NCI-H748 (cell line): ENCODE data around the gene SLC8A1.

Source experiments
- DNase-seq: peaks from one replicate; lab custom pipeline; 2025; ENCODE audit not compliant: unreplicated experiment; lab: John Stamatoyannopoulos, UW

SLC8A1 gene

DNA sequence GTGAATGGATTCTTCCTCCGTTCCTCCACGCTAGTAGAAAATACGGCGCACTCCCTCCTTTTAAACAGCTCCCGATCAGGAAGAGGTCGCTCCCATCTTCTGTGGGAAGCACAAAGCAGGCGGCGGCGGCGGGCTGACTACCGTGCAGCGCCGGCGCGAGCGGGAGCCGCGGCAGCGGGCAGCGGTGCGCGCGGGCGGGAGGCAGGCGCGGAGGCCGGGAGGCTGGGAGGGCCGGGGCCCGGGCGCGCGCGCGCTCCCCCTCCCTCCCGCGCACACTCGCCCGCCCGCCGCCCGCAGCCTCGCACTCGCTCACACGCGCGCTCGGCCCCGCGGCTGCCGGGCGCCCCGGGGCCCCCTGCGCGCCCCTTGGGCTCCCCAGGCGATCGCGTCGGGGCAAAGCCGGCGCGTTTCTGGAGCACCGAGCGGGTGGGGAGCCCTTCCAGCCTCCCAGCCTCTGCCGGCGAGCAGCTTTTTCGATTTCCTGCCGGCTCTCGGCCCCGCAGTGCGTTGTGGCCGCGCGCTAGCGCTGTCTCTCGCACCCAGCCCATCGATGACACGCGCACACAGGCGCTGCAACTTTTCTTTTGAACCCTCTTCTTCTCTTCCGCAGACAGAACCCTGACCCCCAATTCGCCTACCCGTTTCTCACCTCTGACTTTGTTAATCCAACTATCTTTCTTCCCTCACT lies at the start of gene SLC8A1:
Gene SLC8A1, minus strand, starts transcription at position 173 of the 688 bp plus-strand sequence.
- peak; percentile 79 for DNase-seq

DNA sequence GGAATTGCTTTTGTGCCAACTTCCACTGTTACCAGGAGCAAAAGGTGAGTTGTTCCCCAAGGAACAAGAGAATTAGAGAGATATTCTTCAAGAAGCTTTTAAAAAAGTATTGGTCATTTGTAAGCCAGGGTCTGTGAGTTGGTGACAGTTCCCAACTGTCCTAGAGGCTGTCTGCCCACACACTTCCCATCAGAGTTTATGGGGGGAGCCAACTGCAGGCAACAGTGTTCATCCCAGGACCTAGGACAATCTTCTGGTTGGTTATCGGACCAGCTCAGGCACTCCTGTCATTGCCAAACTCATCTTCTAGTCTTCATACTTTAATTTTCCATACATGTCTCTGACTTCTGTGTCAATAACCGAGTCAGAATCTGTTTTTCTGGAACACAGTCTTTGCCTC lies 47.5 kb upstream of the SLC8A1 start:
- DNase-seq = no peak

DNA sequence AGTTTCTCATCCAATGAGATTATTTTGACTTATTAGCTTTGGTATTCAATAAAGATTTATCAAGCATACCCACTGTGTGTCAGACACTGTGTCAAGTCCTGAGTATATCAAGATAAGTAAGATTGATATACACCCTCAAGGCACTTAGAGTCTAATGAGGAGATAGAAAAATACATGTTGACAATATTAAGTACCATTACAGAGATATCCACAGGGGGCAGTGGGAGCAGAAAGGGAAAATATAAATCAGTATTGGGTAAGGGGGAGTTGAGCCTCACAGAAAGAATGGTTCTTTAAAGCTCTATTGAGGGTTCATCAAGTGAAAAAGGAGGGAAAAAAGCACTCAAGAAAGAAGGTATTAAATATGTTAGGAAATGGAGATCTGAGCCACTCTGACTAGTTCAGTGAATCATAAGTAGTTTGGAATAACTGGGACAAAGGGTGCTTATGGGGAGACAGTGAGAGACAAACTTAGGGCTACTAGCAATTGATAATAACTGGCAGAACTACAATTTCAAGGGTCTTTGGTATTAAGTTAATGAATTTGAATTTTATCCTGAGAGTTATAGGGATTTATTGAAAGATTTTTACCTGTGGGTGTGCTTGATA lies 45.5 kb upstream of the SLC8A1 start:
- DNase-seq = no peak

DNA sequence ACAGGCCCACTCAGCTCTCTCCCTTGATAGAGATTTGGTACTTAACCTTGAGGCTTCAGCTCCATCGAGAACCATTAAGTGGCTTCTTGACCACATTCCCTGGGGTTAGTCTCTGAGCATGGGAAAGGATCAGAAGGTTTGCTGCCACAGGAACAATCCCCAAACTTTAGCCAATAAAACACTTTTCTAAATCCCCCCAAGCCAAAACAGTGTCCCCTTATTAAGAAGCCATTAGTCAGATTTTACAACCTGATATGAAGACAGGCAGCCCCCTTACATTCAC lies 37.7 kb upstream of the SLC8A1 start:
- no peak for DNase-seq

DNA sequence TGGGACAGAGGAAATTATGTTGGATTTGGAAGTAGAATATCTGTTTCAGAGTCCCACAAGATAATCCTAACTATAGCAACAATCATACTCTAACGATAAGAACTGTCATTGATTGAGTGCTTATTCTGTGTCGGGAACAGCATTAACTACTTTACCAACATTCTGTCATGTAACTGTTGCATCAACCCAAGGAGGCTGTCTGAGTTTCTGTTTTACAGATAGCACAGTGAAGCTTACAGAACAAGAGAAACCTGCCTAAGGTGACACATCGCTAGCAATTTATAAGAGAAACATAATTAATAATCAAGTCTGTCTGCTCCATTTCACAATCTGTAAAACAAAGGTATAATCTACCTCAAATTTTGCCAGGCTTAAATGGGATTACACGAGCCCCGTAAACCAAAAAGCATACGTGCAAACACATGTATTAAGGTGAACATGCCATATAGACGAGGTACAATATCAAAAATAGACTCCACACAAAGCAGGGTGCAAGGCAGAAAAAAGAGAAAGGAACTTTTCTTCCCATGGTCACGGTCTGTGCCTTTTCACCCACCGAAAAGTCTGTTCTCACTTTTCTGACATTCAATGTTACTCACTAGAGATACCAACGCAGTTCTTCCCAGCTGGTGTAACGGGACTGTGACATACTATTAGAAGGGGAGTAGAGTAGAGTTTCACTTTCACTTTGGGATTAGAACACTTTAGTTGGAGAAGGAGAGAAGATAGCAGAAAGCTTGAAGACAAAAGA lies 37.2 kb upstream of the SLC8A1 start:
- DNase-seq = no peak

DNA sequence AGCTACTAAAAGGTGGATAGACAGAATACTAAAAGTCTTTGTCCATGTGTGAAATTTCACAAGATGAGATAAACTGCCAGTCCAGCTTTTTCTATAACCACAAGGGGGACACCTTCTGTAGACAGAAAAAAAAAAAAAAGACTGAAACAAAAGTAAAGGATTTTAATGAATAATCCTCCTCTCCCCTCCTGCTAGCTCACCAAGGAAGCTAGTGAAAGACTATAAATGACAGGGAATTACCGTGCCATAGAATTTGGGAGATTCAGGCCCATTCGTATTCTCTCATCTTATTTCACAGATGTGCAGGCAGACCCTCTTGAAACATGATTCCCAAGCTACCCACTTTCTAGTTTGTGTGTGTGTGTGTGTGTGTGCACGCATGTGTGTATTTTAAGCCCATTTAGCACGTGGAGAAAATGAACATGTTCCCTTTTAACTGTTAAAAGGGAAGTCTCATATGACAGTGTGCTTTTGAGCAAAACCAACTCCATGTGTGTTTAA lies 36.3 kb upstream of the SLC8A1 start:
- peak; percentile 12 for DNase-seq

DNA sequence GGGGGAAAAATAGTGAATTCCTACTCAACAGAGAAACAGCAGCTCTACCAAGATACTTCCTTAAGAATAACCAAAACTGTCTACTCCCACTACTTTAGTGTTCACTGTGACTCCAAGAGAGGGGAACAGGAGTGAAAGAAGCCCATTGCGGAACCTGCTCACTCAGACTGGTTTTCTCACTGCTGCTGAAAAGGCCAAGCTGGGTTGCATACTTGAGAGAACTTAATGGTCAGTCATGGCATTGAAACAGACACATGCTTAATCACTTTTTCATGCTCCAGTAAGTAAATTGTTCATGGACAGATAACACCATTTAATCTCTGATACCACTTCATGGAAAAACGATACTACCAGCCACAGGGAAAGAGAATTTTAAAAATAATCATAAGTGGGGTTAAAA lies 35.7 kb upstream of the SLC8A1 start:
- DNase-seq = no peak

DNA sequence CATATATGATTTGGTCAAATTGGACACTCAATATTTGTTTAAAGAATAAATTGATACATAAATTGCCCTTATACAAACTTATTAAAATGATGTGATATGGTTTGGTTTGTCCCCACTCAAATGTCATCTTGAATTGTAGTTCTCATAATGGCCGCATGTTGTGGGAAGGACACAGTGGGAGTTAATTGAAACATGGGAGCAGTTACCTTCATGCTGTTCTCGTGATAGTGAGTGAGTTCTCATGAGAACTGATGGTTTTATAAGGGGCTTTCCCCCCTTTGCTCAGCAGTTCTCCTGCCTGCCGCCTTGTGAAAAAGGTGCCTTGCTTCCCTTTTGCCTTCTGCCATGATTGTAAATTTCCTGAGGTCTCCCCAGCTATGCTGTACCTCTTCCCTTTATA lies 34.0 kb upstream of the SLC8A1 start:
- no peak for DNase-seq

DNA sequence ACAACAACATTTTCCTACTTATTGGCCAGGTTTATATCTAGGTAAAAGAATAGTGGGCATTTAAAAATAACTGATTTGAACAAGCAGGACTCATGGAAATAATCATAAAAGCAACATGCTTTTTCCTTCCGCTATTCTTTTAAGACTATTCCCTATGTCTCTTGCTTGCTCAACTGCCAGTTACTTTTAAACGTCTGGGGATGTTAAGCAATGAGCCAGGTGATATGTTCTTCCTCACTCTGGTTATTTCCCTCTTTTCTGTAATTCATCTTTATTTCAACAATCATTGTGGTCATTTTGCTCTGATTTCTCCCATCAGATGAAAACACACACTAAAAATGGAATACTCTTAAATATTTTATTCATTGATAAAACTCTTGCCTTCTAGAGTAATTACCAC lies 33.4 kb upstream of the SLC8A1 start:
- no peak for DNase-seq

DNA sequence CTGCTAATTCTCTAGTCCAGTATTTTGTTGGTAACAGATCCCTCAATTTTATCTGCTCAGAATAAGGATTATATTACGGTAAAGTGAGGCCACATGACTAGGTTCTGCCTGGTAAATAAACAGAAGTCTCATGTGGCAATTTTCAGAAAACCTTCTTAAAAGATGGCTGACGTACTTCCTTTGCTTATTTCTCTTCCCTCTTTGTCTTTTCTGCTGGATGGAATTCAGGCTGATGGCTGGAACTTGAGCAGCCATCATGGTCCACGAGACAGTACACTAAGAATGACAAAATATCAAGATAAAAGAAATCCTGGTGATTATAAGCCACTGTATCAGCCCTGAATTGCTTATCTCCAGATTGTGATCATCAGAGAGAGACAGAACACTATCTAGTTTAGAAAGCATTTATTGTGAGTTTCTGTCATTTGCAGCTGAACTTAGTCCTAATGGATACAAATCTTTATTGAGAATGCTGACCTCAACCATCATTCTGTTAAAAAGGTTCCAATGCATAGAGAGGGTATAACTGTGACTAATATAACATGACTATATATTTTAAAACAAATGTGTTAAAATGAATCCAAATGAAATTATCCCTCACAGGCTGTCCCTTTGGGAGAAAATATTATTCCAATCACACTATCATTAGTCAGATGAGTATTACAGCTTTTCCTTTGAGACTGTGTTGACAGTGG lies 31.8 kb upstream of the SLC8A1 start:
- DNase-seq = no peak

DNA sequence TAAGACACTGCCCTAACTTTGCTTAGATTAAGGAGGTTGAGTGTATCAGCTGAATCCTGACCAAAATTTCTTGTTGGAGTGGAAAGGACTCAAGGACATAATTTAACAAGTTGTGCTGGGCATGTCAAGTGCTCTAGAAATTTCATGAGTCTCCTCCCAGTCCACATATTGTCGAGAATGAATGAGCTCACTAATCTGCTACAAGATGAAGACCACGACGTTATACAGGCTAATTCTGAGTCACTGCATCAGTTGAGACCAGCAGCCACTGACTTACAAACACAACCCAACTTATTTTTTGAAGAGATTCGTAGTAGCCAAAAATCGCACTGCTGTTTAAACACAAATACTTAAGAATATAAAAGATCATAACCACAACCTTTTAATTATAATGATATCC lies 28.7 kb upstream of the SLC8A1 start:
- no peak for DNase-seq

DNA sequence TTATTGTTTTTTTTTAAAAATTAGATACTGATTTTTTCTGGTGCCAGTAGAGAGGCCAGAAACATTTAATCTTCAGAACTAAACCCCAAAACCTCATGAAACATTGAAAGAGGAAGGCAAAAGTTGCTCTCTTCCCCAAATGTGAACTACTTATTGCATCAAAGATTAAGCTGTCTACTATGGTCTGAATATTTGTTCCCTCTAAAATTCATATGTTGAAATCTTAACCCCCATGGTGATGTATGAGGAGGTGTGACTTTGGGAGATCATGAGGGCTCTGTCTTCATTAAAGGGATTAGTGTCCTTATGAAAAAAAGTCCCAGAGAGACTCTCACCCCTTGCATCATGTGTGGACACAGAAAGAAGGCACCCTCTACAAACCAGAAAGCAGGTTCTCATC lies 28.2 kb upstream of the SLC8A1 start:
- no peak for DNase-seq

DNA sequence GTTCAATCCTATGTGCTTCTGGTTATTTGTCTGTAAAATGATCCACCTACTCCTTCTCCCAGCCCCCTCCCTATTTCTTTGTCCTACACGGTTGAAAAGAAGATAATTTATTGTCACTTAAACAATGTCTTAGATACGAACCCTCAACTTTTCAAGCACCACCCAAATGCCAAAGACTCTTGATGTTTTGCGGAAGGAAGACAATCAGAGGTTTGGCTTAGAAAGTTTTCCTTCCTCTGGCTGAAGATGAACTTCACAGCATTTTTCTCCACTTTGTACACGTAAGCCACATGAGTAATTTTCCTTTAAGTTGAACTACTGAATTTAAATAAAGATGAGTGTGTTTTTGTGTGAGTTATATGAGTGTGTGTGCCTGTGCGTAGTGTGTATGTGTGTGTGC lies 25.5 kb upstream of the SLC8A1 start:
- DNase-seq = no peak

DNA sequence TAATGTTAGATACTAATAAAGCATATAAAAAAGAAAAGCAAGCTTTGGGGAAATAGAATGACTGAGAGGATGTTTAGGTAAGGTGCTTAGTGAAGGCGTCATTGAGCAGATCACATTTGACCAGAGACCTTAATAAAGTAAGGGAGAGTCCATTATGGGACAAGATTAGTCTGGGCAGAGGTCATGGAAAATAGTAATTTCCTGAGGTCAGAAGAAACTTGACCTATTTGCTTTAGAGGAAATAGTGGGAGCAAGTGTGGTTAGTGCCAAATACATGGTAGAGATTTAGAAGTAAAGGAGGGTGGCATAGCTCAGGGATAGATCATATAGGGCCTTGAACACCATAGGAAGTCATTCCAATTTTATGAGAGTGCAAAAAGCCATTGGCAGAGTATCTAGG lies 24.5 kb upstream of the SLC8A1 start:
- DNase-seq = no peak

DNA sequence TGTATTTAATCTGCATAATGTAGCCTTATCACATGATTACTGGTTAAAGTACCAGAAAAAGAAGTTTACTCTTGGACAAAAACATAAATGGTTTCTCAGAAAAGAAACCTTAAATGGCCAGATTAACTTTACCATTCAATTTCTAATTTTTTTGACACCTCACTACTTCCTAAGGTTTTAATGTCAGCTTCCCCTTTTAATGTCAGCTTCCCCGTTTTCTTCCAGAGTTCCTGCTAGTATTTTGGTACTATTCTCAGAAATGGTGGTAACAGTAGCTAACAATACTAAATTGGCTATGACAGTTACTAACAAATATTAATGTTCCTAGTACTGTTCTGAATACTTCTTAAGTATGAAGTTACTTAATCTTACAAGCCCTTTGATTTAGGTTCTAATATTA lies 22.4 kb upstream of the SLC8A1 start:
- DNase-seq = no peak

DNA sequence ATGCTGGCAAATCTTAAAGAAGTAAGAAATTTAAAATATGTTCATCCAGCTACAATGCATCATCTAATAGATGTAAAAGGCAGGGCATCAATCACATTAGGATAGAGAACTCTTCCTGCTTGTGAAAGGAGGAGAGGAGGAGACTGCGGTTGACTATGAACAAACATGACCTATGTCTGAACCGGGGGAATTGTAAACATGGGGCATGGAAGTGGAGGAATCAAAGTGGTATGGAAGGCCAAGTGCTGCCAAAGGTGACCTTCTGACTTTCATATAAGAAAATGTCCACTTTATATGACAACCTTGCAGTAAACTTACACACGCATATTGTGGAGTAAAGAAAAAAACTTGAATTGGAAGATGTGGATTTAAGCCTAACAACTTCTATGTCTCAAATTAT lies 20.0 kb upstream of the SLC8A1 start:
- no peak for DNase-seq

DNA sequence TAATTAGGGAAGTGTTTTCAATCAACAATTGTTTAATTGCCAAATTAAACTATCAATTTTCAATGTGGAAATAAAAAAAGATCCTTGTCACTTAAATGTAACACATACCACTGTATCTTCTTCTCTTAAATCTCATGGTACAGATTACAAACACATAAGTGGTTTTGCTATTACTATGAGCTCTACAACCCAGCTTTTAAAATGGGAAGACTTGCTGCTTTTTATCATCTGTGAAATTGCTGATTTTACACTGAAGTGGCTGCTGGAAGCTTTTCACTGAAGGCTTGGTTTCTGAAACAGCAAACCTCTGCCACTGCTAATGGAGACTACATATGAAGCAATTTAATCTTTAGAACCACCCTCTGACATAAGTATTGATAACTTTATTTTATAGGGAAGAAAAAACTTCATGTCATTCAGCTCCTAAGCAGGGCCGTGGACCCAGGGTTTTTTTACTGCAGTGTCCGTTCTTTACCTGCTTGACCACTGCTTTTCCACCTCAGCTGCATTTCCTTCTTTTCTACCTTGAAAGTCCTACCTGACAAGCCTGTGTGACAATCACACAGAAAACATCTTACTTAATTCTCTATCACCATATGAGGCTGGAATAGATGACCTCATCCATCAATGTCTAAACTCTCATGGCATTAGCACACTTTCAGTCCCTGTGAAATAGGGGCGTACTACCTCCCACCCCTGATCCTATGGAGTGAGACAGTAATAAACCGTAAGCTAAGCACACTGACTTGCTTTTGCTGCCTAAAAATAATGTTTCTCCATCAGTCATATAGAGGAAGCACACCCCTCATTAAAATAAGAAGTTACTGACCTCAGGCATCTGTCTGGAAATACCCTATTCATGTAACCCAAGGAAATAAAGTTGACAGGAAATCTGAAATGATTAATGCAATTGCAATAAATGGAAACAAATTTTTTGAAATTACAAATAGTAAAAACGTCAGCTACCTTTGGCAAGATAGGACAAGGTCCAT lies 19.2 kb upstream of the SLC8A1 start:
- DNase-seq = no peak

DNA sequence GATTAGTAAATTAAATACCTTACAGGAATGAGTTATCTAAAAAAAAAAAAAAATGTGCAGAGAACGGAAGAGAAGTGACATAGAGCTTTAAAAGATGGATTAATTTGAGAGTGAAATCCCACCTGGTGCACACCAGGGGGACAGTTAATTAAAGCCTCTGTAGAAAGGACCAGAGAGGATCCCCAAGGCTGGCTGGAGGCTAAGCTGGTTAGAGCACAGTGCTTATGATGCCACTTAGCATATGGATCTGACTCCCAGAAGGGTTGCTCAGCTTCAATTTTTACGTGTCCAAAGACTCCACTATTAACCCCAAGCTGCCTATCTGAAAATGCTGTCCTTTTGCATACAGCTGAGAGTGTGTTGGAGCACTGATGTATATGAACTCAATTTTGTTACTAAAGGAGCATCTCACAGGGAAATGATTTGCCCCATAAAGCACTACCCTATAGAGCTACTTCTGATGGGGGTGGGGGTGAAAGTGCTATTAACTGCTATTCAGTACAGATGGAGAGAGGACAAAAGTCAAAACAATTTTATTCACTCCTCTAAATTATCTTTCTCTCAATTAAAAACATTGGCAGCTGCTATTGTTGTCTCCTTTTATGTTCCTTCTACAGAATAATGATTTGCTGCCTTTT lies 15.2 kb upstream of the SLC8A1 start:
- DNase-seq = peak; percentile 85

DNA sequence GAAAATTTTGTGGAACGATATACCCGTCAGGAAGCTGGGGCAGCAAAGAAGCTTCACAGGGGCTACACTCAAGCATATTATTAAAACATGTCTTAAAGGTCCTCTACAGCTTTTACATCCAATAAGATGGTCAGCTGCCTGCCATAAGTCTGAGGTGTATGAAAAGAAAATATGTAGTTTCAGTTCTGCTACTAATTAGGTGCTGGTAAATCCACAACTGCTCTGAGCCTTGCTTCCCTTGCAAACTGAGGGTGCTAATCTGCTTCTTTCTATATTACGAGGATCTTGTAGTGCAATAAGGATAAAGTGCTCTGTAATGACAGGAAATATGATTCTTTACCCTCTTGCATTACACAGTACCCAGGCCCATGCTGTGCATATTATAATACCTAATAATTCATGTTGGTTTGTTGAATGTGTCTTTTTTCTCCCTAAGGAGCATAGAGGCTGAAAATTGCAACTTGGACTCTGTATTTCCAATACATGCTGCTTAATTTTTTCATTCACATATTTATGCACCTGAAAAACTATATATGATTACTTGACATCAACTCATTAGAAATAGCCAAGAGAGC lies 14.5 kb upstream of the SLC8A1 start:
- peak; percentile 9 for DNase-seq

DNA sequence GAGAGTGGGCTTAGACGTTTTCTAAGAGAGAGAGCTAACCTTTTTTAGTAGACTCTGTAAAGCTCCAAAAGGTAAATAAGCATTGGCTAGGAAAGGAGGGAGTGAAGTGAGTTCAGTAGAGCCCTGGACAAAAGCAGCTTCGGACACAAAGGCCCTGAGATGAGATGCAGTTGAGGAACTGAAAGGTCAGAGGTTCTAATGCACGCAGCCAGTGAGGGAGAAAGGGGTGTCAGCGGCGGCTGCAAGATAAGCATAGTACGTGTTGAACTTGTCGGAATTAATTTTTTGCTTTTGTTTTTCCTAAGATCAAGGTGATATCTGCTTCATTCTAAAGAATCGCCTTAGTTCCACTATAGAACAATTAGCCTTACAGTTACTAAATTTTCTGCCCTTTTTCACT lies 11.2 kb upstream of the SLC8A1 start:
- no peak for DNase-seq
